NCI-H748 treated with DMSO at 0.1 percent for 48 hours (cell line): ENCODE measurements around the gene PTPRN2.

Experiments
- DNase-seq: peaks from one replicate; lab custom pipeline; 2025; lab: John Stamatoyannopoulos, UW

The PTPRN2 gene

GRCh38 chr7:157560258-157560654 lies 1027.4 kb downstream of the PTPRN2 start:
- no peak for DNase-seq

DNA sequence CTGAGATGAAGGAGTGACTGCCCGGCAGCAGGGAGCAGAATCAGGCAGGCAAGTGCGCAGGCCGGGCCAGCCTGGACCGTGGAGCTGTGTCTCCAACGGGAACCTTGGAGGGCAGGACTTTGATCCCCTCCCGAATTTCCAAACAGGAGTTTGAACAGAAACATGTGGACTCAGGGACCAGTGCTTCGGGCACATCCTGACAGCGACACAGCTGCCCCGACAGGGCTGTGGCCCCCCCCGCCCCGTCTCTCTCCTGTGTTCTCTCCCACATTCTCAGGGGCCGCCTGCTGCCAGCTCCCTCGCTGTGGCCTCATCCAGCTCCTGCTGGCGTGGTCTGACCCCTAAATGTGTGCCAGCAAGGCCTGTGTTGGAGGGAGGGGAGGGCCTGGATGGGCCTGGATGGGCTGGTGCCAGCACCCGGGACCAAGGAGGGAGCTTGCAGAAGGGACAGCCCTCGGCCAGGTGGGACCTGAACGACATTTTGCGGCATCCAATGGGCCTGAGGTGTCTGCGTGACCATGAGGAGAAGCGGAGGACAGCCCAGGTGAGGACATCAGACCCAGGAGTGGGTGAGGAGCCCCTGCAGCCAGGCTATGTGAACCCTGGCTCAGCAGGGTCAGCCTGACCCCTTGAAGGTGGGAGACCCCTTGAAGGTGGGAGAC lies 1027.9 kb downstream of the PTPRN2 start:
- no peak for DNase-seq

- DNase-seq = no peak
Observed at GRCh38 chr7:157558875-157559595, 1028.6 kb downstream of the PTPRN2 start.

GRCh38 chr7:157558516-157558874 lies 1029.1 kb downstream of the PTPRN2 start:
- DNase-seq = no peak

DNA sequence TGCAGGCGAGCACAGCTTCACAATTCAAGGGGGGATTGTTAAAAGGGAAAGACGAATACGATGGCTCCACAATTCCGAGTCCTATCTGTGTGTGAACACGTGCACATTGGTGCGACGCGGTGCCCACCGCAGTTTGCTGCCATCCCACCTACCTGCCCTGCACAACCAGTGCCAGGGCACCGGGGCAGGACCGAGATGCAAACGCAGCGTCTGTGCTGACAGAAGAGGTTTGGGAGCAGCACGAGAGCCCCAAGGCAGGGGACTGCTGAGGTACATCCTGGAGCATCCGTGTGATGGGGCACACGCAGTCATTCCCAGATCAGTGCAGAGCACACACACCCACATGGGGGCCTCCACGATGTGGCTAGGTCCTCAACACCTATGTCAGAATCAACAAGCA lies 1029.6 kb downstream of the PTPRN2 start:
- no peak for DNase-seq

GRCh38 chr7:157557263-157557662 lies 1030.4 kb downstream of the PTPRN2 start:
- no peak for DNase-seq

- DNase-seq = no peak
Observed at GRCh38 chr7:157556642-157556944, 1031.0 kb downstream of the PTPRN2 start.

DNA sequence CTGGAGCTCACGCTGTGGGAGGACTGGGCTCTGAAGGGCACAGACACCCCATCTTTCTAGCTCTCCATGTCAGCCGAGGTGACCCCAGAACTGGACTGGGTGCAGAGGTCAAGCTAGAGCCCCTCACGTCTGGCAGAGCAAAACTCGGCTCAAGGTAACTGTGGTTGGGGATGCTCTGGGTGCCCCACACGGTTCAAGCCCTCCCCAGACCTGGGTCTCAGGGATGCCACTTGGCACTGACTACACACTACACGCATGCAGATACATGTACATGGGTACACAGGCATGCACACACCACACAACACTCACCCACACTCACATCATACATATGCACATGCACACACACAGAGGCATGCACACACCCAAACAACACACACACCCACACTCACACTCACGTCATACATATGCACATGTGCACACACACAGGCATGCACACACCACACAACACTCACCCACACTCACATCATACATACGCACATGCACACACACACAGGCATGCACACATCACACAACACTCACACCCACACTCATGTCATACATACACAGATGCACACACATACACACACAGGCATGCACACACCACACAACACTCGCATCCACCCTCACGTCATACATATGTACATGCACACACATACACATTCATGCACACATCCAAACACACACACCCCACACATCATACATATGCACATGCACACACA lies 1031.5 kb downstream of the PTPRN2 start:
- no peak for DNase-seq

DNA sequence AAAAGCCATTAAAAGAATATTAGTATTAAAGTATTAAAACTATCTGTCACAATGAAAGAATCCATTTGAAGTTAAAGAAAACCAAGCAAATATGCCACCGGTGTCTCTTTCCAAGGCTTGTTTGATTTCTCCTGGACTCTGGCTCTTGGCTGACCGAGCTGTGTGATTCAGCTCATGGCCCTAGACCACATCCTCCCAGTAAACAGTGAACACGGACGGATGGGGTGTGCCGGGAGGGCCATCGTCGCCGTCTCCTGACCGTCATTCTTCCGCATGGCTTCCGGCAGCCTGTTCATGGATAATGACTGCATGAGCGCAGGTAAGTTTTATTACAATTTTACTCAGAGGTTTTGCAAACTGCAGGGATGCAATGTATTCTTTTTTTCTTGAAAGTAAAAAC lies 1032.3 kb downstream of the PTPRN2 start:
- DNase-seq = no peak

- DNase-seq = no peak
Observed at GRCh38 chr7:157554393-157555238, 1033.0 kb downstream of the PTPRN2 start.

DNA sequence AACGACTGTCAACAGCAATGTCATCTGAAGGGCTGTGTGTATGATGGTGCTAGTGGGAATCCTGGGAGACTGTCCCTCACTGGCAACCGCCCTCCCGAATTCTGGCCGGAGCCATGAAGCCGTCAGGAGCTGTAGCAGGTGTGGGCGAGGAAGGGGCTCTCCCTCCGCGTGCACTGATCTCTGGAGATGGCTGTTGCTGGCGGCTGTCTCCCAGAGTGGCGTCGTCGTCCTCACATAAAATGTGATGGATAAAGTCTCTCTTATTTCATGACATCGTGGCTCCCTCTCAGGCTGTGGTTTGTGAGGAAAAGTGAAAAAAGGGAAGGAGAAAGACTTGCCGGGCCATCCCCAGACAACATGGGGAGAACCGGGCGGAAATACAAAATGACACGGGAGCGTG lies 1034.4 kb downstream of the PTPRN2 start:
- DNase-seq = no peak

DNA sequence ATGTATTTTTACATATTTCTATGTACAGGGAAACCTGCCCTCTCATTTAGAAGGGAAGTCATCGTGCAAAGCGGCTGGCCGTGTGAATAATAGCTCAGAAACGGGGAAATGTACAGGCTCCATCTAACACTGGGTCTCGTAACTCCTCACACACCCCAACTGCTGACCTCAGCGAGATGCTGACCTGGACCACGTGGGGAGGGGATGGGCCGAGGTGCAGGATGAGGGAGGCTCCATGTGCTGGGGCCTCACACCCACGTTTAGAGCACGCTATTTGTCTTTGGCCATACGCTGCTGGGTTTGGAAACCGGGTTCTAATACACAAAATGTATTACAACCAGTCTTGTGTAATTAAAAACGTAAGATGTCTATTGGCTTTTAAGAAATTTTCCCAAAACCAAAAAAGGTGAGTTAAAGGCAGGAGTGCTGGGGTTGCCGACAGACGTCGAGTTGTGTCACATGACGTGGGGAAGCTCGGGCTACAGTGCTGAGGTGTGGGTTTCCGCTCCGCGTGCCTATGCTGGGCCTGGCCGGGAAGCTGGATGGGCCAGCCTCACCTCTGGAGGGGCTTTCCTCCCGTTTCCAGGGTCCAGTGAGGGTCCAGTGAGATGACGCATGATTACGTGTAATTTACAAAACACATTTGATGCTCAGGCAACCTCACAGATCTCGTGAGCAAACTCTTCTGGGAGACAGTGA lies 1035.2 kb downstream of the PTPRN2 start:
- no peak for DNase-seq

GRCh38 chr7:157551325-157552070 lies 1036.1 kb downstream of the PTPRN2 start:
- DNase-seq = no peak

DNA sequence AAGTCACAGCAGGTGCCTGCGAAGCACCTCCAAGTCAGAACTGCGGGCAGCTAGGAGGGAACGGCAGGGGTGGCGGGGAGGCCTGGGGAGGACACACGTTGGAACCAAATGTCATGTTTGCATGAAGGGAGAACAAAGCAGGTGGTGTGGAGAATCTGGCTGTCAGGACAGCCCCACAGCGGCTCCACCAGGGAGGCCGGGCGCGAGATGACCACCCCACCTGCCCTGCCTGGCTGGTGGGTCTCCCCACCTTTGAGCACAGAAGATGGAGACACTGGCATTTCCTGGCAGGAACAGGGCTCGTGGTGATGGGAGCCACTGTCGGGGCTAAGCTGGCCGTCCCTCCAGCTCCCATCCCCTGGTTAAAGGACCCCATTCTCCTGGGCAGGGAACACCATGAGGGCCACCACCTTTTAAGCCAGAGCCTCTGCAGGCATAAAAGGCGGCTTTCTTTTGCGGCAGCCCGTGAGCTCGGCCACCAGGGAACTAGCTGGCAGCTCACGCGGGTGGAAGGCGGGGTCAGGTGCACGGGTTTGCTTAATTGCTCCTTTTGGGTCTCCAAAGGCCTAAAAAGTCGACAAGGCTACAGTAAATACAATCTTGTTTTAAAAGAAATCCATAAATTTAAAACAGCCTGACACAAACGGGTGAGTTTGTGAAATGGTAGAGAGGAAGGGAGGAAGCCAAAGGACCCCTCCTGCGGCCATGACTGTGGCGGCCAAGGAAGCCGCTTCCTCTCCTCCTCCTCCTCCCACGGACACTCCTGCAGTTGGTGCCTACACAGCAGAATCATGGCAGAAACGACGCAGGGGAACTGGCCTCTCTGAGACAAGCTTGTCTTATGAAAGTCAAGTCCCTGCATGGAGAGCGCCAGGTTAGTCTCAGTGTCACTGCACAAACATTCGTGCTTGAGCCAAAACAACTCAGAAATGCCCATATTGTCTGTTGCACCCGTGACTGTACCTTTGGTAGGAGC lies 1037.0 kb downstream of the PTPRN2 start:
- no peak for DNase-seq

- no peak for DNase-seq
Observed at GRCh38 chr7:157549612-157550299, 1037.9 kb downstream of the PTPRN2 start.

- DNase-seq = no peak
Observed at GRCh38 chr7:157548691-157549303, 1038.8 kb downstream of the PTPRN2 start.

DNA sequence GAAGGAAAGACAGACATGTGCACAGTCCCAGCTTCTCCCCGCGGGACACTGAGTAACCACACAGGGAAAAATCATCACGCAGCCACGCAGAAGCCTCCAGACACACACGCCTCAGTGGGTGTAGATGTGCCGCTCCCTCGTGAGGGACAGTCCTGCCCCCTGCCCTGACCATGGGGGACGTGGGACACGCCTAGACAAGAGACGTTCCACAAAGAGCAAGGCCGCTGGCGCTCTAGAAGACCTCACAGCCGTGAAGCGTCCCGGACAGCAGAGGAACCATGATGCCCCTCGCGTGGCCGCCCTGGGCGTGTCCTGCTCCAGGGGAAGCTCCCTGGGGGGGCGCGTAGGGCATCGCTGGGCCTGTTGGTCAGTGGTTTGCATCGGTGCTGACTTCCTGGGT lies 1040.0 kb downstream of the PTPRN2 start:
- DNase-seq = no peak

DNA sequence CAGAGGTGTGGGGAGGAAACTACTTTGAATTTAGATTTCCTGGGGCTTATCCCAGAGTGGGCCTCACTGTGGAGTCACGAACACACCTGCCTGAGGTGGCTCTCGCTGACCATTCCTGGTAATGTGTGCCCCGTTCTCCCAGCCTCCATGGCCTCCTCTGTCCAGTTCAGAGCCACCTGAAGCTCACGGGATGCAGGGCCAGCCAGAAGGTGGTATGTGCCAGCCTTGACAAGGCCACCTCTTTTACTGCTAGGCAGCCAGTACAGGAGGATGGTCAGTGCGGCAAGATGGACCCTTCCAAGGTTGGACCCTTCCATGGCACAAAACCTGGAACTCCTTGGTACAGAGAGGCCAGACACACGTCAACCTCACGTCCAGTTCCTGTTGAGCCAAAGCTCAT lies 1040.5 kb downstream of the PTPRN2 start:
- no peak for DNase-seq

DNA sequence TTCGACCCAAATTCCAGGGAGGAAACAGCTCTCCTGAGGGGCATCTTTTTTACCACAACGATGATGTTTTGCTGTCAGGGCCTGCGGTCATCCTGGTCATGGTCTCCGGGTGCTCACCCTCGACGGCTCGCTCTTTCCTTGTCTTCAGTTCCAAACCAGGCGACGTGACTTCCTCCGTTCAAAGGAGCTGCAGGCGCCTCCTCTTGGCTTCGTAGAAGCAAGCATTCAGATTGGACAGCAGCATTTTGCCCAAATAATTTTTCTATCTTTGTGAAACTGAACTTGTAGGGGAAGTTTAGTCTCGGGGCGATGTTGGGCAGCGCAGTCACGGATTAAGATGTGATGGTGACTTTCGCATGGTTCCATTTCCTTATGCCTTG lies 1042.0 kb downstream of the PTPRN2 start:
- no peak for DNase-seq
